Activated CD4-positive, alpha-beta T cell treated with anti-CD3 and anti-CD28 coated beads, Interleukin-2, amount 10 ng/mL, durations not matched to agents 24 days and 14 days (primary cell): ENCODE data around the gene OR6X1. TPM values are rescaled to one million over a fixed set of nuclear protein-coding genes. Genes with fewer than 3 reads are reported as not detected.
"Not testable (repeated sequence)": the region's sequence is repeated elsewhere in the genome, so short reads cannot be mapped to it uniquely, and the experiment has no call there.

Experiments used
- DNase-seq: peaks from one replicate; pipeline ENCODE4 v3.0.0; 2022
- H3K27ac Mint-ChIP-seq: one replicate; pipeline ENCODE4 v1.8.0; 2022; ENCODE audit warnings: mild to moderate bottlenecking, mixed read lengths
- H3K27me3 Mint-ChIP-seq: one replicate; pipeline ENCODE4 v1.8.0; 2022; ENCODE audit warnings: mixed read lengths
- H3K36me3 Mint-ChIP-seq: one replicate; pipeline ENCODE4 v1.8.0; 2022; ENCODE audit warnings: low read depth, mild to moderate bottlenecking, mixed read lengths
- H3K4me1 Mint-ChIP-seq: one replicate; pipeline ENCODE4 v1.8.0; 2021; ENCODE audit warnings: mixed read lengths
- H3K4me3 Mint-ChIP-seq: one replicate; pipeline ENCODE4 v1.8.0; 2022; ENCODE audit warnings: mild to moderate bottlenecking, moderate library complexity, mixed read lengths
- H3K9me3 Mint-ChIP-seq: one replicate; pipeline ENCODE4 v1.8.0; 2021; ENCODE audit warnings: mixed read lengths
- intact Hi-C: fragments of 100-400 bp; cut with micrococcal nuclease; formaldehyde crosslinking; loops from one replicate; pipeline ENCODE4 v1.15.1; 2023
- total RNA-seq: library from RNA; stranded (reverse); gene quantifications from 2 replicates; pipeline ENCODE4 v1.2.3, GENCODE V29; 2022

The OR6X1 gene
- total RNA-seq, 1 donor from 2014 or later, result not detected

- intact Hi-C loops, result loop anchor here (5.0 kb wide), 2 partner anchors 375 to 880 kb away; partner anchors contain the start of genes TBRG1 and VWA5A
- peak overlapping the region; percentile 90 for H3K27ac Mint-ChIP-seq
Observed at GRCh38 chr11:123742031-123742723, 12.1 kb downstream of the OR6X1 start.

GRCh38 chr11:123741159-123742030 is 12.9 kb downstream of the OR6X1 start, which contains the start of gene ZNF202:
Gene ZNF202 (minus strand): TSS chr11:123741660. CDS start chr11:123730888, 10,772 bp downstream.
- H3K4me1 Mint-ChIP-seq, result peaks cover 28% of the 10 kb centered on the region
- H3K36me3 Mint-ChIP-seq, result peaks cover 20% of the 10 kb centered on the region
- no peaks in the 10 kb centered on the region for H3K9me3 Mint-ChIP-seq
- intact Hi-C loops, result loop anchor here (1.0 to 5.0 kb wide), 3 partner anchors 13 to 881 kb away; partner anchors contain the start of genes OR6X1, TBRG1 and VWA5A
- H3K27me3 Mint-ChIP-seq, result peaks cover 21% of the 10 kb centered on the region
- DNase-seq, result peak; percentile 97
- peak within 1 kb of the TSS; percentile 92 for H3K27ac Mint-ChIP-seq
- peak within 1 kb of the TSS; percentile 90 for H3K4me3 Mint-ChIP-seq

More at GRCh38 chr11:123742031-123742723, 12.1 kb downstream of the OR6X1 start:
- peaks cover 22% of the 10 kb centered on the region for H3K27me3 Mint-ChIP-seq
- no peaks in the 10 kb centered on the region for H3K9me3 Mint-ChIP-seq
- H3K4me1 Mint-ChIP-seq, result peaks cover 28% of the 10 kb centered on the region
- H3K36me3 Mint-ChIP-seq, result peaks cover 17% of the 10 kb centered on the region
- H3K4me3 Mint-ChIP-seq, result peak overlapping the region; percentile 90
- peak; percentile 62 for DNase-seq

GRCh38 chr11:123740787-123741158 is 13.5 kb downstream of the OR6X1 start:
- H3K36me3 Mint-ChIP-seq, result peaks cover 22% of the 10 kb centered on the region
- H3K4me1 Mint-ChIP-seq, result peaks cover 27% of the 10 kb centered on the region
- DNase-seq, result peak; percentile 65
- intact Hi-C loops, result loop anchor here (1.0 to 5.0 kb wide), 3 partner anchors 14 to 882 kb away; partner anchors contain the start of genes OR6X1, TBRG1 and VWA5A
- peaks cover 15% of the 10 kb centered on the region for H3K27me3 Mint-ChIP-seq
- peak overlapping the region; percentile 90 for H3K4me3 Mint-ChIP-seq
- H3K27ac Mint-ChIP-seq, result peak overlapping the region; percentile 92
- no peaks in the 10 kb centered on the region for H3K9me3 Mint-ChIP-seq

- intact Hi-C loops, result no loop called here
- peaks cover 27% of the 10 kb centered on the region for H3K4me1 Mint-ChIP-seq
- H3K4me3 Mint-ChIP-seq, result no peak overlapping the region
- no peak for DNase-seq
- H3K27ac Mint-ChIP-seq, result no peak overlapping the region
- no peaks in the 10 kb centered on the region for H3K27me3 Mint-ChIP-seq
- peaks cover 38% of the 10 kb centered on the region for H3K36me3 Mint-ChIP-seq
- no peaks in the 10 kb centered on the region for H3K9me3 Mint-ChIP-seq
Observed at GRCh38 chr11:123738374-123738773, 15.9 kb downstream of the OR6X1 start.

- Mint-ChIP-seq H3K27ac (no peak overlapping the region), H3K27me3 (no peaks in the 10 kb centered on the region), H3K36me3 (peaks cover 38% of the 10 kb centered on the region), H3K4me3 (no peak overlapping the region), H3K9me3 (no peaks in the 10 kb centered on the region), H3K4me1 (peaks cover 19% of the 10 kb centered on the region)
- intact Hi-C loops, result no loop called here
- no peak for DNase-seq
Observed at GRCh38 chr11:123736769-123737168, 17.5 kb downstream of the OR6X1 start.

GRCh38 chr11:123729602-123730001 is 24.7 kb downstream of the OR6X1 start:
- peaks cover 54% of the 10 kb centered on the region for H3K36me3 Mint-ChIP-seq
- H3K27me3 Mint-ChIP-seq, result no peaks in the 10 kb centered on the region
- H3K4me1 Mint-ChIP-seq, result no peaks in the 10 kb centered on the region
- intact Hi-C loops, result no loop called here
- no peak for DNase-seq
- no peak overlapping the region for H3K27ac Mint-ChIP-seq
- H3K9me3 Mint-ChIP-seq, result peaks cover 8% of the 10 kb centered on the region
- H3K4me3 Mint-ChIP-seq, result no peak overlapping the region

- H3K4me1 Mint-ChIP-seq, result no peaks in the 10 kb centered on the region
- intact Hi-C loops, result no loop called here
- H3K9me3 Mint-ChIP-seq, result peaks cover 8% of the 10 kb centered on the region
- H3K4me3 Mint-ChIP-seq, result no peak overlapping the region
- no peaks in the 10 kb centered on the region for H3K27me3 Mint-ChIP-seq
- no peak overlapping the region for H3K27ac Mint-ChIP-seq
- no peak for DNase-seq
- peaks cover 54% of the 10 kb centered on the region for H3K36me3 Mint-ChIP-seq
Observed at GRCh38 chr11:123725995-123726655, 28.2 kb downstream of the OR6X1 start.

GRCh38 chr11:123719452-123719851 is 34.9 kb downstream of the OR6X1 start:
- peaks cover 22% of the 10 kb centered on the region for H3K27me3 Mint-ChIP-seq
- intact Hi-C loops, result no loop called here
- H3K4me1 Mint-ChIP-seq, result peaks cover 5% of the 10 kb centered on the region
- peaks cover 6% of the 10 kb centered on the region for H3K36me3 Mint-ChIP-seq
- DNase-seq, result no peak
- H3K4me3 Mint-ChIP-seq, result no peak overlapping the region
- H3K9me3 Mint-ChIP-seq, result no peaks in the 10 kb centered on the region
- no peak overlapping the region for H3K27ac Mint-ChIP-seq

- intact Hi-C loops, result no loop called here
- peaks cover 5% of the 10 kb centered on the region for H3K4me1 Mint-ChIP-seq
Observed at GRCh38 chr11:123718469-123718868, 35.8 kb downstream of the OR6X1 start.

GRCh38 chr11:123718063-123718462 is 36.3 kb downstream of the OR6X1 start:
- Mint-ChIP-seq H3K27ac (no peak overlapping the region), H3K4me3 (no peak overlapping the region), H3K27me3 (peaks cover 31% of the 10 kb centered on the region), H3K9me3 (no peaks in the 10 kb centered on the region), H3K36me3 (peaks cover 2% of the 10 kb centered on the region), H3K4me1 (peaks cover 5% of the 10 kb centered on the region)
- no peak for DNase-seq
- intact Hi-C loops, result no loop called here

More at GRCh38 chr11:123718469-123718868, 35.8 kb downstream of the OR6X1 start:
- DNase-seq, result no peak
- Mint-ChIP-seq H3K4me3 (no peak overlapping the region), H3K27ac (no peak overlapping the region), H3K9me3 (no peaks in the 10 kb centered on the region), H3K27me3 (peaks cover 29% of the 10 kb centered on the region), H3K36me3 (peaks cover 3% of the 10 kb centered on the region)

- H3K36me3 Mint-ChIP-seq, intact Hi-C loops, H3K27ac Mint-ChIP-seq, DNase-seq, H3K9me3 Mint-ChIP-seq, H3K4me1 Mint-ChIP-seq, H3K4me3 Mint-ChIP-seq: not testable (repeated sequence)
- peaks cover 35% of the 10 kb centered on the region for H3K27me3 Mint-ChIP-seq
Observed at GRCh38 chr11:123712627-123713026, 41.7 kb downstream of the OR6X1 start.

GRCh38 chr11:123707606-123708205 is 46.6 kb downstream of the OR6X1 start:
- Mint-ChIP-seq H3K27me3 (peaks cover 10% of the 10 kb centered on the region), H3K4me1 (peaks cover 2% of the 10 kb centered on the region), H3K9me3 (no peaks in the 10 kb centered on the region), H3K36me3 (no peaks in the 10 kb centered on the region), H3K4me3 (no peak overlapping the region), H3K27ac (no peak overlapping the region)
- DNase-seq, result peak; percentile 89
- intact Hi-C loops, result loop anchor here (1.0 to 5.0 kb wide), 3 partner anchors 66 to 595 kb away; no protein-coding TSS in a partner anchor

GRCh38 chr11:123707206-123707605 is 47.1 kb downstream of the OR6X1 start:
- H3K36me3 Mint-ChIP-seq, result no peaks in the 10 kb centered on the region
- H3K4me3 Mint-ChIP-seq, result no peak overlapping the region
- H3K27ac Mint-ChIP-seq, result no peak overlapping the region
- H3K9me3 Mint-ChIP-seq, result no peaks in the 10 kb centered on the region
- peaks cover 10% of the 10 kb centered on the region for H3K27me3 Mint-ChIP-seq
- no peak for DNase-seq
- intact Hi-C loops, result loop anchor here (1.0 to 5.0 kb wide), 3 partner anchors 66 to 595 kb away; no protein-coding TSS in a partner anchor
- peaks cover 2% of the 10 kb centered on the region for H3K4me1 Mint-ChIP-seq
